Stimulated activated CD8-positive, alpha-beta memory T cell treated with anti-CD3 and anti-CD28 coated beads, Interleukin-15, amount 100 ng/mL, for 4 hours (primary cell): ENCODE results near the gene IL6ST.
"Not testable (repeated sequence)": the region's sequence is repeated elsewhere in the genome, so short reads cannot be mapped to it uniquely, and the experiment has no call there.

Experiments used
- DNase-seq, 2 donors: peaks; one replicate each; pipeline ENCODE4 v3.0.0-alpha.2; 2020; ENCODE audit warnings: low read depth in 2 of 2

The IL6ST gene

GRCh38 chr5:55966284-55966683, 28.5 kb downstream of the IL6ST start:
- DNase-seq: no peak

- no peak for DNase-seq
These were observed 29.2 kb downstream of the IL6ST start for GRCh38 chr5:55965525-55965924.

- no peak for DNase-seq
These were observed 34.0 kb downstream of the IL6ST start for GRCh38 chr5:55960779-55961178.

GRCh38 chr5:55959208-55959607, 35.6 kb downstream of the IL6ST start:
- DNase-seq: no peak

- DNase-seq: not testable (repeated sequence)
These were observed 53.6 kb downstream of the IL6ST start for GRCh38 chr5:55941154-55941553.

- not testable (repeated sequence) for DNase-seq
These were observed 57.2 kb downstream of the IL6ST start for GRCh38 chr5:55937598-55937997.

- peak; percentile 39 to 55 for DNase-seq
These were observed 58.6 kb downstream of the IL6ST start for GRCh38 chr5:55936100-55936693.

GRCh38 chr5:55935371-55935770, 59.4 kb downstream of the IL6ST start:
- DNase-seq: no peak

- no peak for DNase-seq
These were observed 60.0 kb downstream of the IL6ST start for GRCh38 chr5:55934720-55935119.

GRCh38 chr5:55934115-55934613, 60.6 kb downstream of the IL6ST start:
- DNase-seq: no peak

GRCh38 chr5:55933377-55934114, 61.2 kb downstream of the IL6ST start:
- no peak for DNase-seq

- no peak for DNase-seq
These were observed 62.1 kb downstream of the IL6ST start for GRCh38 chr5:55932700-55933099.

- DNase-seq: no peak
These were observed 65.6 kb downstream of the IL6ST start for GRCh38 chr5:55929020-55929799.

GRCh38 chr5:55927861-55928655, 66.7 kb downstream of the IL6ST start:
- no peak for DNase-seq

- DNase-seq: no peak
These were observed 68.3 kb downstream of the IL6ST start for GRCh38 chr5:55926476-55926875.

GRCh38 chr5:55925712-55926111, 69.1 kb downstream of the IL6ST start:
- no peak for DNase-seq

- no peak for DNase-seq
These were observed 69.6 kb downstream of the IL6ST start for GRCh38 chr5:55925181-55925580.

GRCh38 chr5:55924744-55925143, 70.0 kb downstream of the IL6ST start:
- no peak for DNase-seq

GRCh38 chr5:55923865-55924500, 70.8 kb downstream of the IL6ST start:
- no peak for DNase-seq

- no peak for DNase-seq
These were observed 71.5 kb downstream of the IL6ST start for GRCh38 chr5:55923177-55923771.

GRCh38 chr5:55921617-55922016, 73.1 kb downstream of the IL6ST start:
- DNase-seq: no peak
